Lower leg skin (tissue), 3 donors: ENCODE measurements around the gene ROGDI.

Source experiments
- CTCF ChIP-seq, 3 donors: fragments of 450-650 bp; IDR thresholded peaks; one replicate each; pipeline ENCODE4 v1.5.1; 2016; ENCODE audit warnings: antibody characterized with exemption in 3 of 3, mild to moderate bottlenecking in 3 of 3, moderate library complexity in 2 of 3
- POLR2A ChIP-seq, 2 donors: fragments of 450-650 bp; IDR thresholded peaks; one replicate each; pipeline ENCODE4 v1.6.1; 2016 to 2017; ENCODE audit warnings: antibody characterized with exemption in 2 of 2, mild to moderate bottlenecking in 1 of 2, moderate library complexity in 1 of 2

GRCh38 chr16:4820652-4821051 lies 18.2 kb upstream of the ROGDI start:
- TF ChIP-seq CTCF (IDR thresholded peaks at IDR 0.05) (no peak), POLR2A (IDR thresholded peaks at IDR 0.05) (no peak)
